Left lung (tissue), 10 donors: ENCODE results near the gene MYO18A. TPM values are rescaled to one million over a fixed set of nuclear protein-coding genes. Genes with fewer than 3 reads are reported as not detected.
A peak's percentile ranks its signal among the peaks of the same experiment; 100 is the strongest.

Source experiments
- ATAC-seq: fragments of 200-7000 bp; cut with Tn5 transposase; one replicate; pipeline ENCODE4 v1.9.1; 2020; ENCODE audit warnings: moderate library complexity
- DNase-seq, 4 donors: peaks; one replicate each; pipeline ENCODE4 v3.0.0-alpha.2; 2013 to 2020
- H3K27ac ChIP-seq, 2 donors: fragments of 200-600 bp; sonication (generic) in 1 of 2; one replicate each; pipeline versions ENCODE4 v1.5.0 to v1.8.0; 2020 to 2021
- H3K27me3 ChIP-seq, 2 donors: fragments of 200-600 bp; sonication (generic) in 1 of 2; one replicate each; pipeline versions ENCODE4 v1.5.0 to v1.8.0; 2020 to 2021
- H3K36me3 ChIP-seq, 2 donors: fragments of 200-600 bp; sonication (generic) in 1 of 2; one replicate each; pipeline versions ENCODE4 v1.5.0 to v1.8.0; 2020 to 2021
- H3K4me1 ChIP-seq, 2 donors: fragments of 200-600 bp; one replicate each; pipeline ENCODE4 v1.8.0; 2021
- H3K4me3 ChIP-seq, 2 donors: fragments of 200-600 bp; sonication (generic) in 1 of 2; one replicate each; pipeline versions ENCODE4 v1.5.0 to v1.8.0; 2020 to 2021; ENCODE audit warnings: mild to moderate bottlenecking in 1 of 2
- H3K9me3 ChIP-seq, 2 donors: fragments of 200-600 bp; sonication (generic) in 1 of 2; one replicate each; pipeline versions ENCODE4 v1.5.0 to v1.8.0; 2020 to 2021
- intact Hi-C, 2 donors: fragments of 100-400 bp; cut with DNase I; formaldehyde crosslinking; loops; one replicate each; pipeline versions ENCODE4 v1.11.2 to v1.14.2; 2022
- polyA plus RNA-seq, 6 donors: library from polyadenylated mRNA; unstranded; fragments of 120-200 nt; gene quantifications; one replicate each; pipeline ENCODE4 v1.2.1, GENCODE V29; 2013; ENCODE audit not compliant: insufficient read length in 6 of 6
- total RNA-seq, 2 donors: library from RNA; stranded (reverse); fragmentation: NEBNext Ultra II Directional; extraction: Animal tissue kit (Norgen Biotek cat#: 25700); gene quantifications; one replicate each; pipeline ENCODE4 v1.2.1, GENCODE V29; 2021
- TF ChIP-seq, protein P1 (sequence below), 2 donors: fragments of 200-600 bp; sonication (generic) in 1 of 2; IDR thresholded peaks; one replicate each; pipeline versions ENCODE4 v1.5.0 to v1.8.0; 2021; ENCODE audit warnings: antibody characterized with exemption in 2 of 2
- donor health status: DM: no; HTN: yes; CAD: no.
- donor health status: DM: no; HTN: no; CAD: no.

The MYO18A gene
- total and polyA plus RNA-seq, 8 donors: 37.0 to 58.3 (median 40.4) TPM

DNA sequence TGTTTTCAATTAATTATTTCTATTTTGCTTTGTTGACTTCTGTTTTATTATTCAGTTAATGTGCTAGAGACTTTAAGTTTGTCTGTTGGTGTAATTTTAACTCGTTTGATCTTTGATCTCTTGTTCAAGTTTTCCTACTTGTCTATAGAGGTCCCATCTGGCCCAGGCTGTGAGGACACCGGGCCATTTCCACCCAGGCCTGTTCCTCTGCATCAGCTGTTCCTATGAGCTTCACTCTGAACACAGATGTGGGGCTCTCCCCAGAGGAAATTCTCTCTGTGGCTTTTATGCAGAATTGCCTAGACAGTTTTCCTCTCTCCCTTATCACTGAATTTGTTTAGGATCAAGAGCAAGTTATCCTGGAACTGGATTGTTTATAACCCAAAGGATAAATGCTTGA lies 44.7 kb downstream of the MYO18A start:
- no peaks in the 10 kb centered on the region for H3K36me3 ChIP-seq
- no peak overlapping the region for H3K27ac ChIP-seq
- intact Hi-C loops: no loop called here
- ATAC-seq (no peak), DNase-seq (no peak)
- TF ChIP-seq, protein P1, sequence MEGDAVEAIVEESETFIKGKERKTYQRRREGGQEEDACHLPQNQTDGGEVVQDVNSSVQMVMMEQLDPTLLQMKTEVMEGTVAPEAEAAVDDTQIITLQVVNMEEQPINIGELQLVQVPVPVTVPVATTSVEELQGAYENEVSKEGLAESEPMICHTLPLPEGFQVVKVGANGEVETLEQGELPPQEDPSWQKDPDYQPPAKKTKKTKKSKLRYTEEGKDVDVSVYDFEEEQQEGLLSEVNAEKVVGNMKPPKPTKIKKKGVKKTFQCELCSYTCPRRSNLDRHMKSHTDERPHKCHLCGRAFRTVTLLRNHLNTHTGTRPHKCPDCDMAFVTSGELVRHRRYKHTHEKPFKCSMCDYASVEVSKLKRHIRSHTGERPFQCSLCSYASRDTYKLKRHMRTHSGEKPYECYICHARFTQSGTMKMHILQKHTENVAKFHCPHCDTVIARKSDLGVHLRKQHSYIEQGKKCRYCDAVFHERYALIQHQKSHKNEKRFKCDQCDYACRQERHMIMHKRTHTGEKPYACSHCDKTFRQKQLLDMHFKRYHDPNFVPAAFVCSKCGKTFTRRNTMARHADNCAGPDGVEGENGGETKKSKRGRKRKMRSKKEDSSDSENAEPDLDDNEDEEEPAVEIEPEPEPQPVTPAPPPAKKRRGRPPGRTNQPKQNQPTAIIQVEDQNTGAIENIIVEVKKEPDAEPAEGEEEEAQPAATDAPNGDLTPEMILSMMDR (IDR thresholded peaks at IDR 0.05): no peak
- no peaks in the 10 kb centered on the region for H3K27me3 ChIP-seq
- H3K4me1 ChIP-seq: peaks cover 19 to 50% of the 10 kb centered on the region in 2 donors
- H3K4me3 ChIP-seq: no peak overlapping the region
- H3K9me3 ChIP-seq: no peaks in the 10 kb centered on the region

- DNase-seq (peak in 1 of 4 donors; percentile 39), ATAC-seq (peak; percentile 62)
- TF ChIP-seq, protein P1 (IDR thresholded peaks at IDR 0.05): no peak
- intact Hi-C loops: no loop called here
- Histone ChIP-seq H3K4me3 (no peak overlapping the region), H3K36me3 (no peaks in the 10 kb centered on the region), H3K4me1 (peaks cover 8 to 29% of the 10 kb centered on the region in 2 donors), H3K9me3 (no peaks in the 10 kb centered on the region), H3K27me3 (no peaks in the 10 kb centered on the region), H3K27ac (peak overlapping the region in 1 of 2 donors; percentile 44)
Measured at GRCh38 chr17:29133121-29133713, 47.0 kb downstream of the MYO18A start.

DNA sequence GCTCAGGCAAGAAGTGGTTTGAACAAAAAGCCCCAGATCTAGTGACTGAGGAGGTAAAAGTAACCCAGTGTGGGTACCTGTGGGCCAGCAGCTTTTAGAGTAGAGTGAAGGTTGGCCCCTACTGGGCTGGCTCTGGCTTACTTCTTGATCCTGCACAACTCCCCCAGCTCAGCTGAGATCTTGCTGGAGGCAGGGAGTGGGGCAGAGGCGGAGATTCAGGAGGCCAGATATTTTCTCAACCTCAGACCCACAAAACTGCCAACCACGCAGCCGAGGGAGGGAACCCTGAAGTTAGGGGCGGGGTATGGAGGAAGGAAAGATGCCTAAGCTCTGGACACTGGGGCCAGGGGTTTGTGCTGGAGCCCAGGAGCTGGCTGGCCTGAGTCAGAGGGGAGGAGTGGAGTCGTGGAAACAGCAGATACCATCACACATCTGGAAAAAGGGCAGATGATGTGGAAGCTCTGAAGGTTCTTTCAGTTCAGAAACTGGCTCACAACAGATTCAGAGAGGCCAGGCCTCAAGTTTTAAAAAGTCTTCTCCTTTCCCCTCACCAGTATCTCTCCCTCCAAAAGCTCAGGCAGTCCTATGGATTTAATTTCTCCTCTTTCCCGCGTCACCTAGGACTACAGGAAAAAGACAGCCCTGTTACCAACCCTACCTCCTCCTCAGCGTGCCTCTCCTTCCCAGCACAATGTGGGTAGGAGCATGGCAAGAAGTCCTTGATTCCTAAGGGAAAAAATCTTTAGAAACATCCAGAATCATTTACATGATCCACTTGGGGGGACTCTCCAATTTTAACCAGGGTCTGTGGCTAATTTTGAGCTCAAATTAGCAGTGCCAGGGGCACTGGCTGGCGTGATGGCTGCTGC lies 48.1 kb downstream of the MYO18A start:
- no peak overlapping the region for H3K4me3 ChIP-seq
- H3K27me3 ChIP-seq: no peaks in the 10 kb centered on the region
- TF ChIP-seq, protein P1 (IDR thresholded peaks at IDR 0.05): no peak
- peak overlapping the region; percentile 41 to 44 for H3K27ac ChIP-seq
- intact Hi-C loops: no loop called here
- DNase-seq (peak in 1 of 4 donors; percentile 34), ATAC-seq (peak; percentile 43)
- peaks cover 0 to 9% of the 10 kb centered on the region in 2 donors for H3K36me3 ChIP-seq
- no peaks in the 10 kb centered on the region for H3K9me3 ChIP-seq
- H3K4me1 ChIP-seq: peaks cover 6 to 28% of the 10 kb centered on the region in 2 donors

DNA sequence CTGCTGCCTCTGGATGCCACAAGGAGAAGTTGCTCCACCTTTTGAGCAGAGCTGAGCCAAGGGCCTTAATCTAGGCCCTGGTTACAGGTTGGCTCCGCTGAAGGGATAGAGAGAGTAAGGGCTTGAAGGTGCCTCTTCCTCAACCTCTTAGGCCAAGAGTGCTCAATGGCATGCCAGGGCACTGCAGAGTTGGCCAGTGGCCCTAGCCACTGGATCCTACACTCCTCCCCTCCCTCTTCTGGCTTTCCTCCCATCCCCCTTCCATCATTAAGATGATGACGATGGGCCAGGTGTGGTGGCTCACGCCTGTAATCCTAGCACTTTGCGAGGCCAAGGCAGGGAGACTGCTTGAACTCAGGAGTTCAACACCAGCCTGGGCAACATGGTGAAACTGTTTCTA lies 50.5 kb downstream of the MYO18A start:
- peak overlapping the region in 1 of 2 donors; percentile 2 for H3K27ac ChIP-seq
- H3K9me3 ChIP-seq: no peaks in the 10 kb centered on the region
- H3K4me1 ChIP-seq: peaks cover 6 to 51% of the 10 kb centered on the region in 2 donors
- intact Hi-C loops: loop anchor here in 1 of 2 donors (10.0 kb wide), 1 partner anchor 95 kb away; no protein-coding TSS in a partner anchor
- TF ChIP-seq, protein P1 (IDR thresholded peaks at IDR 0.05): no peak
- peaks cover 0 to 9% of the 10 kb centered on the region in 2 donors for H3K36me3 ChIP-seq
- no peak overlapping the region for H3K4me3 ChIP-seq
- H3K27me3 ChIP-seq: no peaks in the 10 kb centered on the region
- DNase-seq: peak in 1 of 4 donors; percentile 28
- ATAC-seq: peak; percentile 54

DNA sequence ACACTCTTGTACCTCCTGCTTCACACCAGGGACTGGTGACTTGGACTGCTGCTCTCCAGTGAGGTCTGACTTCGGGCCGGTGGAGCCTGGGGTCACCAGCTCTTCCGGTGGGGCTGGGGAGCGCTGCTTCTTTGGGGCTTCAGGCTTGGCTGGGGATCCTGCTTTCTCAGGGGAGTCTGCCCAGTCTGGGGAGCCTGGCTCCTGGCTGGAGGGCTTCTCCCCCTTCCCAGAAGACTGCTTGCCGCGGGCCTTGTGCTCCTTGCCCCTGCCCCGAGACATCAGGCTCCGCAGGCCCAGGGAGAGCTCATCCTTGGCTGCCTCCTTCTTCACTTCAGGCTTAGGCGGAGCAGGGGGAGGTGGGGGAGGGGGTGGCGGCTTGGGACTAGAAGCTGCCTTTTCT lies 52.4 kb downstream of the MYO18A start:
- Histone ChIP-seq H3K27me3 (no peaks in the 10 kb centered on the region), H3K9me3 (no peaks in the 10 kb centered on the region), H3K27ac (no peak overlapping the region), H3K36me3 (peaks cover 0 to 9% of the 10 kb centered on the region in 2 donors), H3K4me3 (no peak overlapping the region), H3K4me1 (peaks cover 5 to 58% of the 10 kb centered on the region in 2 donors)
- DNase-seq: no peak
- no peak for ATAC-seq
- TF ChIP-seq, protein P1 (IDR thresholded peaks at IDR 0.05): no peak
- intact Hi-C loops: loop anchor here in 1 of 2 donors (10.0 kb wide), 1 partner anchor 97 kb away; no protein-coding TSS in a partner anchor
